Lower leg skin (tissue), 4 donors: Measurements from ENCODE around the gene EIF4H. TPM values are rescaled to one million over a fixed set of nuclear protein-coding genes. Genes with fewer than 3 reads are reported as not detected.
A peak's percentile ranks its signal among the peaks of the same experiment; 100 is the strongest.
"Not testable (repeated sequence)": the region's sequence is repeated elsewhere in the genome, so short reads cannot be mapped to it uniquely, and the experiment has no call there.

Experiments used
- DNase-seq, 2 donors: peaks; one replicate each; pipeline ENCODE4 v3.0.0-alpha.2; 2019; ENCODE audit warnings: low spot score in 2 of 2
- H3K4me3 ChIP-seq: fragments of 200-600 bp; sonication (generic); 2 replicates; pipeline ENCODE4 v1.5.1; 2017; ENCODE audit warnings: mild to moderate bottlenecking, low read depth; ENCODE audit not compliant: poor library complexity, severe bottlenecking
- POLR2A ChIP-seq, 2 donors: fragments of 450-650 bp; IDR thresholded peaks; one replicate each; pipeline ENCODE4 v1.6.1; 2016 to 2017; ENCODE audit warnings: antibody characterized with exemption in 2 of 2, mild to moderate bottlenecking in 1 of 2, moderate library complexity in 1 of 2
- WGBS, 2 donors: methylation state at CpG; one replicate each; pipeline ENCODE4 v1.1.5; 2018; 5-methylcytosine and 5-hydroxymethylcytosine counted together
- intact Hi-C: fragments of 100-400 bp; cut with DNase I; formaldehyde crosslinking; loops from one replicate; pipeline ENCODE4 v1.15.0; 2023; ENCODE audit warnings: low total_unique reads
- total RNA-seq, 4 donors: library from RNA; depleted of rRNA; stranded (reverse); fragments of >200 nt; gene quantifications; one replicate each; pipeline ENCODE4 v1.1.0, GENCODE V29; 2016
- TF ChIP-seq, protein P1 (sequence below), 3 donors: fragments of 450-650 bp; IDR thresholded peaks; one replicate each; pipeline ENCODE4 v1.5.1; 2016; ENCODE audit warnings: antibody characterized with exemption in 3 of 3, mild to moderate bottlenecking in 3 of 3, moderate library complexity in 2 of 3

Gene EIF4H
- total RNA-seq, 4 donors from 2014 or later, result 259 to 321 (median 296) TPM

DNA sequence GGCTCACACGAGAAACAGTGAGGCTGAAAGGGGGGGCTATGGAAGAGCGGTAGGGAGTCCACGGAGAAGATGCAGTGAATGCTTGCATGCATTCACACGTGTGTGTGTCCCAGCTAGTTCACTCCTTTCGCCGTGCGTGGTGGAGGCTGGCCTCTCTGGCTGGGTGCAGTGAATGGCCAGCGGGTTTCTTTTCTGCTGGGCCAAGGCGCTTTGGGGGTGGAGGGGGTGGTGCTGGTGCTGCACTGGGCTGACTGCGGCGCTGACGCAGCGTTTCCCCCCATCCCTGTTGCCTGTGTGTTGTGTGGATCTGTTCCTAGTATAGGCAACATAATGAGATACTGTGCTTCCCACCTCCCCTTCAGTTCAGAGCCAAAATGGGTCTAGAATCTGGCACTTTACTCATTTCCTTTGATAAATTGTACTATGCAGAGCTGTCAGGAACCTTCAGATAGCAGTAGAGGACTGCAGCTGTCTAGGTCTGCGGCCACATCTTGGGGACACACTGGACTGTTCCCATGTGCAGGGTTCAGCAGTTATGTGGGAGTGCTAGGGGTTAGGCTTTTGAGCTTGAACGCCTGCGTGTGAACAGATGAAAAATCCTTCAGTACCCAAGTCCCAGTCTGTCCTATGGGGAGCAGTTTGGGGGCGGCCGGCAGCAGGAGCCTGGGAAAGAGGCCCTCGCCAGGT, 22.0 kb downstream of the EIF4H start:
- H3K4me3 ChIP-seq, intact Hi-C loops: not testable (repeated sequence)
- whole genome bisulfite sequencing, 2 donors, result 88% methylated on average over 13 to 14 of the region's 19 CpGs
- peak in 1 of 2 donors; percentile 53 for DNase-seq

DNA sequence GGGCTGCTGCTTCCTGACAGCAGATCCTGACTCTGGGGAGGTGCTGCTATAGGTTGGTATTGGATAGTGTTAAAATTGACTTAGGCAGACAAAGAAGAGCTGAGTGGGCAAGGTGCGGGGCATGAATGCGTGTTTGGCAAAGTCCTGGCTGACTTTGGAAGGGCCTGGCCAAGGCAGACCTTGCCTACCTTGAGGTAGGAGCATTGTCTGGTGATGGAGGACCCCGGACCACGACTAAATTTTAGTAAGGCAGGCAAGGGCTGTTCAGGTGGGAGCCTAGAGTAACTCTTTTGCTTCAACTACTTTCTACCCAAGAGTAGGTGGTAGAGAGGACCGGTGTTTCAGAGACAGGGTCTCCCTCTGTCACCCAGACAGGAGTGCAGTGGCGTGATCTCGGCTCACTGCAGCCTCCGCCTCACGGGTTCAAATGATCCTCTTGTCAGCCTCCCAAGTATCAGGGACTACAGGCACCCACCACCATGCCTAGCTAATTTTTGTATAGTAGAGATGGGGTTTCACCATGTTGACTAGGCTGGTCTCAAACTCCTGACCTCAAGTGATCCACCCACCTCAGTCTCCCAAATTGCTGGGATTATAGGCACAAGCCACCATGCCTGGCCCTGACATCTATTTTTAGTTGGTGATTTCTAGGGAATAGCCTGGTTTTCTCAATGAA, 23.4 kb downstream of the EIF4H start:
- intact Hi-C loops, result no loop called here
- H3K4me3 ChIP-seq, result no peak overlapping the region
- 91 to 94% methylated on average over 9 of the region's 9 CpGs for WGBS, 2 donors
- TF ChIP-seq, protein P1, sequence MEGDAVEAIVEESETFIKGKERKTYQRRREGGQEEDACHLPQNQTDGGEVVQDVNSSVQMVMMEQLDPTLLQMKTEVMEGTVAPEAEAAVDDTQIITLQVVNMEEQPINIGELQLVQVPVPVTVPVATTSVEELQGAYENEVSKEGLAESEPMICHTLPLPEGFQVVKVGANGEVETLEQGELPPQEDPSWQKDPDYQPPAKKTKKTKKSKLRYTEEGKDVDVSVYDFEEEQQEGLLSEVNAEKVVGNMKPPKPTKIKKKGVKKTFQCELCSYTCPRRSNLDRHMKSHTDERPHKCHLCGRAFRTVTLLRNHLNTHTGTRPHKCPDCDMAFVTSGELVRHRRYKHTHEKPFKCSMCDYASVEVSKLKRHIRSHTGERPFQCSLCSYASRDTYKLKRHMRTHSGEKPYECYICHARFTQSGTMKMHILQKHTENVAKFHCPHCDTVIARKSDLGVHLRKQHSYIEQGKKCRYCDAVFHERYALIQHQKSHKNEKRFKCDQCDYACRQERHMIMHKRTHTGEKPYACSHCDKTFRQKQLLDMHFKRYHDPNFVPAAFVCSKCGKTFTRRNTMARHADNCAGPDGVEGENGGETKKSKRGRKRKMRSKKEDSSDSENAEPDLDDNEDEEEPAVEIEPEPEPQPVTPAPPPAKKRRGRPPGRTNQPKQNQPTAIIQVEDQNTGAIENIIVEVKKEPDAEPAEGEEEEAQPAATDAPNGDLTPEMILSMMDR (IDR thresholded peaks at IDR 0.05), result no peak
- TF ChIP-seq POLR2A (IDR thresholded peaks at IDR 0.05), result no peak
- DNase-seq, result peak in 1 of 2 donors; percentile 75

DNA sequence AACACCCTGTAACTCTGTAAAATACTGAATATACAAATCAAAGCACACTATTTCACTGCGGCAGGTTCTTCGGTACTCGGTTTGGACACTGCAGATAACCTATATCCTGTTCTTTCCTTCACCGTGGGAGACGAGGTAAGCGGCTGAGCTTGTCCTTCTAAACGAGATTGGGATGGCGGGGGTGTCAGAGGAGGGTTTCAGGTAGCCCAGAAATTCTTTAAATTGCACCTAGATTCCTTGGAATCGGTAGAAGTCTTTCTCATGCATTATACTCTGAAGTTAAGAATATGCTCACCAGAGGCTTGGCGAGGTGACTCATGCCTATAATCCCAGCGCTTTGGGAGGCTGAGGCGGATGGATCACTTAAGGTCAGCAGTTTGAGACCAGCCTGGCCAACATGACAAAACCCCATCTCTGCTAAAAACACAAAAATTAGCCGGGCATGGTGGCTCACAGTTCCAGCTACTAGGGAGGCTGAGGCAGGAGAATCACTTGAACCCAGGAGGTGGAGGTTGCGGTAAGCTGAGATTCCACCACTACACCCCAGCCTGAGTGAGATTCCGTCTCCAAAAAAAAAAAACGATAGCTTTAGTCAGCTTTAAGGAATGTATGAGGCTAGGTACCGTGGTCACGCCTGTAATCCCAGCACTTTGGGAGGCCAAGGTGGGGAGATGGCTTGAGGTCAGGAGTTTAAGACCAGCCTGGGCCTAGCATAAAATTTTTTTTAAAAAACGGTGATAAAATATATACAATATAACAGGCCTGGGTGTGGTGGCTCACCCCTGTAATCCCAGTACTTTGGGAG, 25.6 kb downstream of the EIF4H start:
- intact Hi-C loops, result no loop called here
- no peak overlapping the region for H3K4me3 ChIP-seq
- peak in 1 of 2 donors; percentile 56 for DNase-seq
- TF ChIP-seq POLR2A (IDR thresholded peaks at IDR 0.05), result no peak
- TF ChIP-seq, protein P1 (IDR thresholded peaks at IDR 0.05), result no peak
- 82 to 84% methylated on average over 19 of the region's 19 CpGs for WGBS, 2 donors

DNA sequence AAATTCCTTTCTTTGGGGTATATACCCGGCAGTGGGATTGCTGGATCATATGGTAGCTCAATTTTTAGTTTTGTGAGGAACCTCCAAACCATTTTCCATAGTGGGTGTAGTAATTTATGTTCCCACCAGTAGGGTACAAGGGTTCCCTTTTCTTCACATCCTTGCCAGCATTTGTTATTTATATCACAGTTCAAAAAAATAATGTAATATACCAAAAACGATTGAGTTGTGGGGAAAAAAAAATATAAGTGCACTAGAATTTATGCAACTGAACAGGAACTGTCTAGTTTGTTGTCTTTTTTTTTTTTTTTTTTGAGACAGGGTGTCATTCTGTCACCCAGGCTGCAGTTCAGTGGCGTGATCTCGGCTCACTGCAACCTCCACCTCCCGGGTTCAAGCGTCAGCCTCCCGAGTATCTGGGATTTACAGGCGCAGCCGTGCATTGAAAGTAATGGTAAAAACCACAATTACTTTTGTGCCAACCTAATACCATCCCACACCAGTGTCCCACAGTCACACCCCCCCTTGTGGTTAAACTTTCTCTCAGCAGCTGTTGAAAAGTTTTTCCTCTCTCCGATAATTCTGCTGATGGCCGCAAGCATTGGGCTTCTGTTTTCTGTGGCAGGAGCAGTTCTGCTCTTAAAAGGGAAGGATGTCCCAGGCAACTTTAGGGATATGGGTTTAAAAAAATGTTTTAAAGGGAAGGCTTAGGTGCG, 28.8 kb downstream of the EIF4H start:
- intact Hi-C loops, result no loop called here
- H3K4me3 ChIP-seq, result no peak overlapping the region
- TF ChIP-seq POLR2A (IDR thresholded peaks at IDR 0.05), result no peak
- TF ChIP-seq, protein P1 (IDR thresholded peaks at IDR 0.05), result no peak
- 20 to 31% methylated on average over 12 of the region's 12 CpGs for WGBS, 2 donors
- DNase-seq, result peak in 1 of 2 donors; percentile 47

DNA sequence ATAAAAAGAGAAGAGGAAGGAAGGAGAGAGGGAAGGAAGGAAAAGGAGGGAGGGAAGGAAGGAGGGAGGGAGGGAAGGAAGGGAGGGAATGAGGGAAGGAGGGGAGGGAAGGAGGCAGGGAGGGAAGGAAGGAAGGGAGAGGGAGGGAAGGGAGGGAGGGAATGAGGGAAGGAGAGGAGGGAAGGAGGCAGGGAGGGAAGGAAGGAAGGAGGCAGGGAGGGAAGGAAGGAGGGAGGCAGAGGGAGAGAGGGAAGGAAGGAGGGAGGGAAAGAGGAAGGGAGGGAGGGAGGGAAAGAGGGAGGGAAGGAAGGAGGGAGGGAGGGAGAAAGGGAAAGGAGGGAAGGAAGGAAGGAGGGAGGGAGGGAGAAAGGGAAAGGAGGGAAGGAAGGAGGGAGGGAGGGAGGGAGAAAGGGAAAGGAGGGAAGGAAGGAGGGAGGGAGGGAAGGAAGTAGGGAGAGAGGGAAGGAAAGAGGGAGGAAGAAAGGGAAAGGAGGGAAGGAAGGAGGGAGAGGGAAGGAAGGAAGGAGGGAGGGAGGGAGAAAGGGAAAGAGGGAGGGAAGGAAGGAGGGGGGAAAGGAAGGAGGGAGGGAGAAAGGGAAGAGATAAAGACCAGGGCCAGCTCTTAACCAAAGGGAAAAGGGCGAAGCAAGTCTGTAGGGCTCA, 29.9 kb downstream of the EIF4H start:
- TF ChIP-seq, protein P1 (IDR thresholded peaks at IDR 0.05), result no peak
- no peak for TF ChIP-seq POLR2A (IDR thresholded peaks at IDR 0.05)
- 81 to 97% methylated on average over 1 of the region's 1 CpG for WGBS, 2 donors
- intact Hi-C loops, result no loop called here
- H3K4me3 ChIP-seq, result no peak overlapping the region
- no peak for DNase-seq

DNA sequence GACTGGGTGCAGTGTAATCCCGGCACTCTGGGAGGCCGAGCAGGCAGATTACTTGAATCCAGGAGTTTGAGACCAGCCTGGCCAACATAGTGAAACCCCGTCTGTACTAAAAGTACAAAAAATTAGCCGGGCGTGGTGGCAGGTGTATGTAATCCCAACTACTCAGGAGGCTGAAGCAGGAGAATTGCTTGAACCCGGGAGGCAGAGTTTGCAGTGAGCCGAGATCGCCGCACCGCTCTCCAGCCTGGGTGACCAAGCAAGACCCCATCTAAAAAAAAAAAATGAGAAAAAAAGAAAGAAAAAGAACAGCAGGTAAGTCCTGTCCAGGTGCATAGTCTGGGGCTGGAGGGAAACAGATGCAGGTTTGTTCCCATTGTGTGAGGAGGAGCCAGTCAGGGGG, 31.9 kb downstream of the EIF4H start:
- WGBS, 2 donors, result 70 to 81% methylated on average over 10 of the region's 10 CpGs
- not testable (repeated sequence) for H3K4me3 ChIP-seq

More for the DNA sequence above, 31.9 kb downstream of the EIF4H start:
- intact Hi-C loops, result loop anchor here (5.0 kb wide), 2 partner anchors 139 to 196 kb away; no protein-coding TSS in a partner anchor
- not testable (repeated sequence) for DNase-seq
